ENCODE data around the gene HPSE2. TPM values are rescaled to one million over a fixed set of nuclear protein-coding genes. Genes with fewer than 3 reads are reported as not detected.

HPSE2 gene
- total RNA-seq, 1 donor from 2014 or later: 0.16 TPM

DNA sequence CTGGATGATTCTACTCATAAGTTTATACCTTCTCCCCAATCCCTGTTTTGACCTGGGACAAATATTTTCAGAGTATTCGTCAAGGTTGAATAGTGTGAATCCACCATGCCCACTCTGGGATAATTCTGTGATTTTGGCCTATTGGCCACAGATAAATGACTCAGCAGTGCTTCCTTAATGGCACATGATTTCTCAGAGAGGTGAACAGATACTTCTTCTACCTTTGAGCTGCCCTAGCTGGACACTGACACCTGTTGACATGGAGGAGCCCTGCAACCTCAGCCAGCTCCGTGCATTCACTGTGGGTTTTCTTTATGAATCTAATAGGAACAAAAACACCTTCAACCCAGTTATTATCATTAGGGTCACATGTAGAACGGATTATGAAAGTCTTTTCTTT, 748.0 kb downstream of the HPSE2 start:
- no peak for DNase-seq (ENCODE audit: low spot score)
- intact Hi-C loops (cut with DNase I): no loop called here

DNA sequence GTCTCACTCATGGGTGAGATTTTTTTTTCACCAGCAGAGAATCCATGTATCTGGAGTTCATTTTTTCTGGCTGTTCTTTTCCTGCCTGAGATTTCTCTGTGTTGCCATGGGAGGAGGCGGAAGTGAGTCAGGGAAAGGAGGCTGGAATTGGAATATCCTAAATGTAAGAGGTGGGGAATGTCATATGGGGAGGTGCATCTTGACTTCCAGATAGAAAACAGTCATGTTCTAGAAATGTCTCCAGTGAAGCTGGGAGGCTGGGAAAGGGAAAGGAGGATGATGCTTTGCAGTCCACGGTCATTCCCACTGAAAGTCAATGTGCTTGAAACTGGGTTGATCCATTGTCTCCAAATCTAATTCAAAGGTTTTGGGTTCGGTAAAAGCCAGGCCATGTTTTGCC, 749.2 kb downstream of the HPSE2 start:
- intact Hi-C loops (cut with DNase I): no loop called here
- DNase-seq (ENCODE audit: low spot score): no peak

DNA sequence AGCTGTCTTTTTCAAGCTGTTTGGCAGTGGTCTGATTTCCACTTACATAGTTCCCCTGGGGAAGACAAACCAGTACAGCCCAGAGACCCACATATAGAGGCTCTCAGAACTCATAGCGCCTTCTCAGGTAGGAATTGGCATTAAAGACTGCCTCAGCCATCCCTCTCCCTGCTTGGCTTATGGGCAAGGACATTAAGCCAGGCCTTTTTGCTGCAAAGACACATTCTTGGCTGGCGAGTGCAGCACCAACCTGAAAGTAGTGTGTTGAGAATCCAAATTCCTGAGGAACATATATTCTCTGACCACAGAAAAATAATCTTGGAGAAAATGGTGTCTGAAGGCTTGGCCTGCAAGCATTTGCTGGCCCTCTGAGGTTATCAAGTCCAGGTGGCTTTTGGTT, 749.7 kb downstream of the HPSE2 start:
- intact Hi-C loops (cut with DNase I): no loop called here
- no peak for DNase-seq (ENCODE audit: low spot score)

DNA sequence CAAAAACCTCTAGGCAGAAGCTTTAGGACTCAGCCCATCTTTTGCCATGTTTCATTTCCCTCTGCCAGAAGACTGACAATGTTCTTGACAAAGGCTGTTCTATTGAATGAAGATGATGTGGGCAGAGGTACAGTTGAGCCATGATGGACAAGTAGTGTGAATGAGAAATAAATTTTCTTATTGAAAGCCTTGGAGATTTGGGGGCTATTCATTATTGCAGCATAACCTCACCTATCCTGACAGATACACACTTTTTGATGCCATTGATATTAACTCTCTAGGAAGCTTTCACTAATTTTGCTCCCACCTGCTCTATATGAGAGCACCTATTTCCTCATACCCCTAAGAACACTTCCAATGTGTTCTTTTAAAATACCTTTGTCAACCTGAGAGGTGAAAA, 752.0 kb downstream of the HPSE2 start:
- DNase-seq (ENCODE audit: low spot score): no peak
- intact Hi-C loops (cut with DNase I): no loop called here

DNA sequence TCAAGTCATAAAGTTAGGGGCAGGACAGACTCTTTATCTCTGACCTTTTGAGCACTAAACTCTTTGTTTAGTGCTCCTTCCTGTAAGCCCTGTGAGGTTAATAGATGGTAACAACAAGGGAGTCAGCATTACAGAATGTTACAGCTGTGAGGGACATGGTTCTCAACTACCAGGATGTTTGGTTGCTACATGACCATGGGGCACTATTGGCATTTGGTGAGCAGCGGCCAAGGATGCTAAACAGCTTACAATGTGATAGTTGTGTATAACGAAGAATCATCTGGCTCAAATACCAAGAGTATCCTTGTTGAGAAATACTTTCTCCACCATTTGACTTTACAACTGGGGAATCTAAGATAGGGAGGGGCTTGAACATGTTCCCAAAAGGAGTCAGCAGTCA, 753.6 kb downstream of the HPSE2 start:
- DNase-seq (ENCODE audit: low spot score): no peak
- intact Hi-C loops (cut with DNase I): no loop called here

DNA sequence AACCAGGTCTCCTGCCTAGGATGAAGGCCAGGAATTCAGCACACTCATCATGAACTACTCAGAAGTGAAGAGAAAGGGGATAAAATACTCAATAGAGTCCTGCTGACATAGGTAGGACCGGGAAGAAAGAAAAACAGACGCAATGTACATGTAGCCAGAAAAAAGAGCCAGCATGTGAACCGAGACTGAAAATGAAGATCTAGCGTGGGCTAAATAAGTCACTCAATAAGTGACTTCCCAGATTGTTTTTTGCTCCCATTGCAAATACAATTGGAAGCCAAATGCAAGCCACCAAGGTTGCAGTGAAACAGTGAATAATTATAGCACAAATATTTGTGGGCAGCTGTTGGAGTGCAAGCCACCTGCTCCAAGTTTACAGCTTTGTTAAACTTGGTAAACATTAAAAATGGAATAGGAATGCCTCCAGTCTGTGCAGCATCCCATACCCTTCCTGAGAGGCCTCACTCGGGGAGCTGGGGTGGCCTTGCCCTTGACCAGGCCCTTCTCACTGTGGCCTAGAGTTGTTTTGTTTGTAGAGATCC, 754.2 kb downstream of the HPSE2 start:
- intact Hi-C loops (cut with DNase I): no loop called here
- DNase-seq (ENCODE audit: low spot score): no peak

DNA sequence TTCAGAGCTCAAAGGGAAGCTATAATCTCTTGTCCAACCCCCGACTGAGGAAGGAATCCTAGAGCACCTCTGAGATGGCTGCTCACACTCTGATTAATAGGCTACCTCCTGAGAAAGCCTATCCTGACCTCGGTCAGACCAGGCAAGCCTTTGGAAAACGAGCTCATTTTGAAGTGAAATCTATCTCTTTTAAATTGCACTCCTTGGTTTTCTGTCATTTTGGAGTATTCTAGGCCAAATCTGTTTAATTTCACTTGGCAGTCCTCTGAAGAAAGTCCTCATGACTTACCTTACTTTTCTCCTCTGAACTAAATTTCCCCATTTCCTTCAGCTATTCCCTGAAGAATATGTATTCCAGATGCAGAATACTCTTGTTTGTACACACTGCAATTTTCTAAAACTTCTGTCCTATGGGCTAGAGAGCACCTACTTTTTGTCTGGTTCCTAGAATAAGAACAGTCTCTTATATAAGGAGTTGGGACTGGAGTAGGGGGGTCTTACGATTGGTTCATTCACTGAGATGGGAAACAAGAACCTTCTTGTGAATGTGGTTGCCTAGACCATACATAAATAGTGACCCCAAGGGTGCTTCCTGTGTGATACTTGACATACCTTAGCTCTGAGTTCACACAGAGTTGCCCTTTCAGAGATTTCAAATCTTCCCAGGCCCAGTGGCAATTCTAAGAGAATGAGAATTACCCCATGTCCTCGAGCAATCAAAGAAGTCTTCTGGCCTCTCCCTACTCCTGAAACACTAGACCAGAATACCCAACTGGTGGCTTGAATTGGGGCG, 757.0 kb downstream of the HPSE2 start:
- no peak for DNase-seq (ENCODE audit: low spot score)
- intact Hi-C loops (cut with DNase I): no loop called here

DNA sequence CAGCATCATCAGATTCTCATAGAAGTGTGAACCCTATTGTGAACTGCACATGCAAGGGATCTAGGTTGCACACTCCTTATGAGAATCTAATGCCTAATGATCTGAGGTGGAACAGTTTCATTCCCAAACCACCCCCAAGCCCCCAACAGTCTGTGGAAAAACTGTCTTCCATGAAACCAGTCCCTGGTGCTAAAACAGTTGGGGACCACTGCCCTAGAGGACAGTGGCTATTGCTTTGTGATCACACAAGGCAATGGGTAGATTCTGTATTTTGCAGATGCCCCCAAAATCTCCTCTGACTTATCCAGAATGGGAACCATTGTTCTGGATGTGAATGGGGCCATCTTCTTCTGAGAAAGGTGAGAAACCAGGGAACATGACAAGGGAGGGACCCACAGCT, 757.8 kb downstream of the HPSE2 start:
- intact Hi-C loops (cut with DNase I): no loop called here

DNA sequence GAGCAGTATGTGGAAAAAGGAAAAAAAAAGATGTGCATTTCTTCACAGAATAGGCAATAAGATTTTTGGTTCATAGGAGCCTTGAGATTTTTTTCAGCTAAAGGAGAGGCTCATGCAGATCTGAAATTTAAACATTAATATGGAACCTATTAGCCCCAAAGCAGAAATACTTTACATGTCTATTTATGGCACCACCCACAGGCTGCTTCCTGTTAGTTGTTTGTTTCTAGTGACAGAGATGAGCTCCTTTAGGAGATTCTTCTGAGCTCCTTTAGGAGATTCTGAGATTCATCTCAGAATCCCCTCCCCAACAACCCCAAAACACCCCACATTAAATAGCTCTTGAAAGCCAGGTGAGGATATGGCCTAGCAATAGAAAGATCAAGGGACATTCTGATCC, 761.0 kb downstream of the HPSE2 start:
- no peak for DNase-seq (ENCODE audit: low spot score)
- intact Hi-C loops (cut with DNase I): no loop called here

More for the DNA sequence above, 757.8 kb downstream of the HPSE2 start:
- no peak for DNase-seq (ENCODE audit: low spot score)

DNA sequence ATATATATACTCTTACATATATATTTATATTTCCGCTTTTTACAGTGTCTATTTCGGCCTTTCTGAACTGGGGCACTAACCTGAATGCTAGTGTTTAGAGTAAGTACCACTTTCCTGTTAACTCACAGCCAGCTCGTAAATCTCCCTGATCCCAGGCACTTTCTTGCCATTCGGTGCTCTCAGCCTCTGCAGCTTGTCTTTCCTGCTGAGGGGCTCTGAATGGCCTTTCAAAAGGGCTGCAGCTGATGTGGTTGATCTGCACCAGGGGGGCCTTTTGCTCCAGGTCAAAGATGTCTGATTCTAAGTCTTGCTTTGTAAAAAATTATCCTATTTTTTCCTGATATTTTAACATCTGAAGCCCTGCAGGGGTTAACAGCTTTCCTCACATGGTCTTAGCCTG, 763.5 kb downstream of the HPSE2 start:
- no peak for DNase-seq (ENCODE audit: low spot score)
- intact Hi-C loops (cut with DNase I): no loop called here

DNA sequence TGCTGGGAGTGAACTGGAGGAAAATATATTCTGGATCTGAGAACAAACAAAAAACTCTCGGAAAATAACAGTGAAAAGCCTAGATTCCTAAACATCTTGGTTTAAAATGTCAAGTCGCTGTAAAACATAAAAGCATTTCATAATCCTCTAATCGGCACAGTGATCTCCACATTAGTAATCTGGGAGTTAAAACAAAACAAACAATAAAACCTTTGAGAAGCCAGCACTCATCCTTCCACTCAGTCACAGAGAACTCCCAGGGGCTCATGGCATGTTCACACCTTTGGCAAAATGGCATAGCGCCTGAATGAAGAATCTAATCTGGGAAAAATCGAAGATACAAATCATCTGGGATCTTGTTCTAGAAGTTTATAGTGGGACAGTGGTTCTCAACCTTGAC, 764.8 kb downstream of the HPSE2 start:
- no peak for DNase-seq (ENCODE audit: low spot score)
- intact Hi-C loops (cut with DNase I): no loop called here

DNA sequence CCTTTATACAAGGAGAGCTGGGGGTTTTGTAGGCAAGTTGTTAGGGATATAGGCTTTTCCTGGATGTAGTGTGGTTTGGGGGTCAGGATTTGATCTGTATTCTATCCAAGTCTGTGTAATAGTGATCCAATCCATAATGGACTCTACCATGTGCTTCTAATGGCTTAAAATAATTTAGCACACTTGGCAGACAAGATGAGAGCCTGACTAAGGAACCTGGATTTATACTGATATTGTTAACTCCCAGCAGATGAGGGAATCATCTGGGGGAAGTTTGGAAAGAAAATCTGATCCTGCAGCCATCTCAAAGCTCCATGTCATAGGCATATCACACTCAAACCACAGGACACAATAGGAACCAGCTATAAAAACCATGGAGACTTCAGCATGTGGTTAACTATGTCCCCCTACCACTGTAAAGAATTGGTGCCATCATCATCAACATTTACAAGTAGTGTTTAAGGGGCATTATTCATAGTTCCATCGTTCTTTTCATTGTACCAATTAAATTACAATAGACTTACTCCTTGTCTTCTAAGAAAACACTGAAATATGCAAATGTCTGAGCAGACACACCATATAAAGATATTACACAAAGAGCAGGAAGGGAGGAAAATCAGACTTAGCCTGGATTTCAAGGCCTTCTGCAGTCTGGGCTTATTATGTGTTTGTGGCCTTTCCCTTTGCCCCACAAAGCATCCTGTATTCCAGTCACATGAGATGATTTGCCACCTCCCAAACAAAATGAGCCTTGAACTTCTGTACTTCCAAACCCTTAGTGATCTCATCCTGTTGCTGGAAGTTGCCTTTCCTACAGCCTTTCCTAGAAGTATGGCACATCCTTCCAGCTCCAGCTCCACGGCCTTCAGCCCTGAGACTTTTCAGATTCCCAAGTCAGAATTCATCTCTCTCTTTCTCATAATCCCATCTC, 766.4 kb downstream of the HPSE2 start:
- no peak for DNase-seq (ENCODE audit: low spot score)
- intact Hi-C loops (cut with DNase I): loop anchor here (2.0 to 10.0 kb wide), 3 partner anchors 42 to 194 kb away; no protein-coding TSS in a partner anchor

DNA sequence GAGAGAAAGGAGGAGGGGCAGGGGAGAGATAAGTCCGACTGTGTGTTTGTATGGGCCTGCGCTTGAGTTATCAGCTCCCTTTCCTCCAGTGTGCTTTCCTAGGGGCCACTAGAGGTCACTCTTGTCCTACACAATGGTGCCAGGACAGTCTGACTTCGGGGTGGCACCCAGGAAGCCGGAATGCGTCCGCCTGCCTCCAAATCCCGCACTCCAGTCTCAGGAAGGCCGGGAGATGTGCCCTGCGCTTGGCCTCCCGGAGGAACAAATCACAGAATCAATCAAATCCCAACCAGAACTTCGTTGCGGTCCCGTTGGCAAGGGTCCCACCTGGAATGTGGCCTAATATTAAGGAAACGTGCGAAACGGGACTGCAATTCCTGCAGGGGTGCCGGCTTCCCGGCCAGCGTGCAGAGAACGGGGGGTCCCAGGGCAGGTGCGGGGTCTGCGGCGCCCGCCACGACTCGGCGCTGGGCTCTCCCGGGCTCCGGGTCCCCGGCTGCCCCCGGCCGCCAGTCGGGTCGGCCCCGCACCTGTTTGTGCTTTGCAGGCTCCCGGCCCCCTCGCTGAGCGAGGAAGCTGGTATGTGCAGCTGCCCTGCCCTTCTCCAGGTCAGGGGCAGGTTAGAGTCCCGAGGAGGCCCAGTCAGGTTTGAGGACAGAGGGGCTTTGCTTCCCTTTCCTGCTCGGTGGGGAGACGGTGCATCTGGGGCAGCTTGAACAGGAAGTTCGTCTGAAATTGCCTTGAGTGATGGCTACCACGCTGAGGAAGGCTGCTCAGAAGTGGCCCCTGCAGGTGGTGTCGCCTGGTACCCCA, 767.9 kb downstream of the HPSE2 start:
- intact Hi-C loops (cut with DNase I): loop anchor here (2.0 to 10.0 kb wide), 4 partner anchors 40 to 779 kb away; no protein-coding TSS in a partner anchor
- peak; percentile 85 for DNase-seq (ENCODE audit: low spot score)

DNA sequence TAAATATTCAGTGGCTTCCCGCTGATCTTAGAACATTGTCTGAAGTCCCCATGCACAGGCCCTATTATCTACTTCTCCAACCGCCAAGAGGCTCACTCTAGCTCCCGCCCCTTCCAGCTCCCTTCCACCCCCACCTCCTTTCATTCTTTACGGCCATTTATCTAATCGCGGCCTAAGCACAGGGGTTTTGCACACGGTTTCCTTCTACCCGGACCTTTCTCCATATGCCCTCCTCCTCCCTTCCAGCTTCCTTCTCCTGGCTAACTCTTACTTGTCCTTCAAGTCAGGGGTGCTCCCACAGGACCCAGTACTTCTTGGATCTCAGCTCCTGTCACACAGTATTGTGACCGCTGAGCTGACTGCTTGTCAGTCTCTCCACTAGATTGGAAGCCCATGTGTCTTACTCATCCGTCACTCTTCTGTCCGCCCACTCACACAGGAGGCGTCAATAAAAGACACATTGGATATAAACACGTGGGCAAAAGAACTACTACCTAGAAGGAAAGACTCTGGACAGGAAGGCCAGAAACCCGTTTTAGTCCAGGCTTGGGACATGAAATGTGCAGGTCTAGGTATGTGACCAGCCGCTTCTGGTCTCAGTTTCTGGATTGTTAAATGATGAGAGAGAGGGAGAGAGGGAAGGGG, 768.7 kb downstream of the HPSE2 start:
- DNase-seq (ENCODE audit: low spot score): no peak
- intact Hi-C loops (cut with DNase I): loop anchor here (2.0 to 10.0 kb wide), 3 partner anchors 40 to 780 kb away; no protein-coding TSS in a partner anchor

DNA sequence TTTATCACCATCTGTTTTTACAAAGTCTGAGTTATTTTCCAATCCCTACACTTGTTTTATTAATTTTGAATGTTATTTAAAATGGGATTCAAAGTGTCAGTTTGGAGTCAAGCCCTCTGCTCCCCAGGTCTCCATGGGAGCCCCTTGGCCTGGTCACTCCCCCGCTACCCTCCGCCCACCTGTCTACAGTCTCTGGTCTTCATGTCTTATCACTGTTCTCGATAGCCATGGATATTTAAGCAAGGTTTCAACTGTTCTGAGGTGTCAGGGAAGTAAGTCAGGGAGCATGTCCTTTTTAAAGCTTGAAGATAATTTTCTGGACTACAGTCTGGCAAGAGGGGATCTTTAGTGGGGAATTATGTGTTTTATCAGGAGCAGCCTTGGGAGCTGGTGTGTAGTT, 769.8 kb downstream of the HPSE2 start:
- intact Hi-C loops (cut with DNase I): loop anchor here (2.0 to 10.0 kb wide), 3 partner anchors 39 to 781 kb away; no protein-coding TSS in a partner anchor
- no peak for DNase-seq (ENCODE audit: low spot score)

DNA sequence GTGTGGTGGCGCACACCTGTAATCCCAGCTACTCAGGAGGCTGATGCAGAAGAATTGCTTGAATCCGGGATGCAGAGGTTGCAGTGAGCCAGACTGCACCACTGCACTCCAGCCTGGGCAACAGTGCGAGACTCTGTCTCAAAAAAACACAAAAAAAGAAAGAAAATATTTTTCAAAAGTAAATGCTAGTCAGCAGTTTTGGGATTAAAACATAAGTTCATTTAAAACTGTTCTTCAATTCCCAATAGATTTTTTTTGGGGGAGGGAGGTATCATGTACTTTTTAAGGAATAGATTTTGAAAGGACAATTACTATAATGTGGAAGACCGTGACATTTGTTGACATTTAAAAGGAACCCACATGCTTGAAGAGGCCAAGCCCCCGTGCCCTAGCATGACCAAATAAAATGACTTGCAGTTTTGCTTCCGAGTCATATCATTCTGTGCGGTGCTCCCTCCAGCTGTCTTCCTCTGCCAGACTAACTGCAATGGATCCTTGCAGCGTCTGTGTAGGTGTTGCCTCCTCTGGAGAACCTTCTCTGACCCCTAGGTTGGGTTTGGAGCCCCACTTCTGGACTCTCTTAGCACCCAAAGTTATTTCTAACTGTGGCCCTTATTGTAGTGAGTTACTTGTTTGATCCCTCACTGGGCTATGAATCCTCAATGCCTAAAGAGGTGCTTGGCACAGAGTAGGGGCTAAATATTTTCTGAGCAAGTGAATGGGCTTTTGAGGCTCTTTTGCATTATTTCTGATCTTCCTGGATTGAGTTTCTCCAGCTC, 771.5 kb downstream of the HPSE2 start:
- no peak for DNase-seq (ENCODE audit: low spot score)
- intact Hi-C loops (cut with DNase I): loop anchor here (5.0 to 10.0 kb wide), 2 partner anchors 139 to 197 kb away; partner anchors contain the start of gene LOXL4

DNA sequence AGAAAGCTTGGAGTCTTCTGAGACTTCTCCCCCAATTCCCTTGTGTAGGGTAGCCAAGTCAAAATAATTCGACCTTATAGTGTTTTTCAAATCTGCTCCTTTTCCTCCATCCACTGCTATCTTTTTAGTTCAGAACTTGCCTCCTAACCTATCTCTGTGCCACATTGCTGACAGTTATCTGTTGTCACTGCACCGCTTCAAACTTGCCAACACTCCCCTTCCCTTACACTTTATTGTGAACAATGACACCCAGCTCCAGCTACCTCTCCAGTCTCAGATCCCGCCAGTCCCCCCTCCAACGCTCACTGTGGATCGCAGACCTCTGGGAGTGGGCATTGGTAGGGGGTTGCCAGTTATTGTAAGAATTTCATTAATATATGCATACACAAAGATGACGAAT, 772.6 kb downstream of the HPSE2 start:
- intact Hi-C loops (cut with DNase I): loop anchor here (5.0 to 10.0 kb wide), 2 partner anchors 138 to 196 kb away; partner anchors contain the start of gene LOXL4
- DNase-seq (ENCODE audit: low spot score): no peak

DNA sequence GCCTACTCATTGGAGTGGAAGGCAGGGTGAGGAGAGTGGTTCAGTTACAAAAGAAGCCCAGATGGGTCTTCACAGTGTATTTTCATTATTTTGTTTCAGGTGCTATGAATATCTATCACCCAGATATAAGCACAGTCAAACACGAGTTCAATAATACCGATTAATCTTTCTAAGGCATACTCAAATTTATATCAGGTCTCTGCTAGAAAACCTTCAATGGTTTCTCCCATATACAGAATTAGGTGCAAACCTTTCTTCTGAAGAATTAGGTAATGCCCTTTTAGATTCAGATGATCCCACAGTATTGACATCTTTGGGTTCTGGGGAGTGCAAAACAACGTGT, 774.2 kb downstream of the HPSE2 start:
- no peak for DNase-seq (ENCODE audit: low spot score)
- intact Hi-C loops (cut with DNase I): loop anchor here (5.0 to 10.0 kb wide), 2 partner anchors 137 to 194 kb away; partner anchors contain the start of gene LOXL4
